Stimulated activated naive B cell treated with anti-CD40 and anti-IgM and Interleukin-4, amounts not matched to agents 10 μg/mL and 1 μg/mL and 100 μg/mL, for 72 hours (primary cell): ENCODE results near the gene LGALS3BP.
A peak's percentile ranks its signal among the peaks of the same experiment; 100 is the strongest.

Experiments used
- ATAC-seq, 2 donors: fragments of 150-1000 bp; cut with Tn5 transposase; replicated peaks; 2 replicates each; pipeline ENCODE4 v1.10.0; 2021; ENCODE audit warnings: moderate library complexity in 1 of 2
- DNase-seq: peaks from one replicate; pipeline ENCODE4 v3.0.0; 2021
- H3K27ac Mint-ChIP-seq: one replicate; pipeline ENCODE4 v1.8.0; 2022; ENCODE audit warnings: mild to moderate bottlenecking, mixed read lengths
- H3K27me3 Mint-ChIP-seq, 2 donors: one replicate each; pipeline ENCODE4 v1.8.0; 2022; ENCODE audit warnings: mixed read lengths in 2 of 2
- H3K36me3 Mint-ChIP-seq, 2 donors: one replicate each; pipeline ENCODE4 v1.8.0; 2022; ENCODE audit warnings: mixed read lengths in 2 of 2, mild to moderate bottlenecking in 1 of 2
- H3K4me1 Mint-ChIP-seq, 2 donors: one replicate each; pipeline ENCODE4 v1.8.0; 2022; ENCODE audit warnings: mixed read lengths in 2 of 2, mild to moderate bottlenecking in 1 of 2
- H3K4me3 Mint-ChIP-seq, 2 donors: one replicate each; pipeline ENCODE4 v1.8.0; 2022; ENCODE audit warnings: mild to moderate bottlenecking in 2 of 2, mixed read lengths in 2 of 2, moderate library complexity in 1 of 2
- H3K9me3 Mint-ChIP-seq, 2 donors: one replicate each; pipeline ENCODE4 v1.8.0; 2022; ENCODE audit warnings: mixed read lengths in 2 of 2, mild to moderate bottlenecking in 1 of 2

Gene LGALS3BP

GRCh38 chr17:78925234-78925633 is 54.5 kb downstream of the LGALS3BP start, which contains the start of gene TIMP2:
Gene TIMP2, minus strand, starts transcription at chr17:78925387. Its CDS starts 299 bp downstream, at chr17:78925088.
- peaks cover 5 to 6% of the 10 kb centered on the region in 2 donors for H3K27me3 Mint-ChIP-seq
- peak; percentile 33 for DNase-seq
- H3K36me3 Mint-ChIP-seq, result no peaks in the 10 kb centered on the region
- peaks cover 15 to 26% of the 10 kb centered on the region in 2 donors for H3K4me1 Mint-ChIP-seq
- H3K4me3 Mint-ChIP-seq, result peak within 1 kb of the TSS; percentile 80 to 81
- peak; percentile 70 to 75 for ATAC-seq
- peak within 1 kb of the TSS; percentile 56 for H3K27ac Mint-ChIP-seq
- H3K9me3 Mint-ChIP-seq, result no peaks in the 10 kb centered on the region

- no peak for DNase-seq
- ATAC-seq, result no peak
- H3K27me3 Mint-ChIP-seq, result peaks cover 5 to 6% of the 10 kb centered on the region in 2 donors
- H3K9me3 Mint-ChIP-seq, result no peaks in the 10 kb centered on the region
- peaks cover 17 to 26% of the 10 kb centered on the region in 2 donors for H3K4me1 Mint-ChIP-seq
- H3K4me3 Mint-ChIP-seq, result peak overlapping the region; percentile 80 to 81
- H3K36me3 Mint-ChIP-seq, result no peaks in the 10 kb centered on the region
- H3K27ac Mint-ChIP-seq, result peak overlapping the region; percentile 56
These were observed 55.1 kb downstream of the LGALS3BP start for GRCh38 chr17:78924481-78925151.

GRCh38 chr17:78923660-78924453 is 55.9 kb downstream of the LGALS3BP start:
- Mint-ChIP-seq H3K27ac (peak overlapping the region; percentile 77), H3K27me3 (peaks cover 5 to 6% of the 10 kb centered on the region in 2 donors)
- DNase-seq, result peak; percentile 68

GRCh38 chr17:78922816-78923498 is 56.8 kb downstream of the LGALS3BP start:
- H3K9me3 Mint-ChIP-seq, result no peaks in the 10 kb centered on the region
- ATAC-seq (no peak), DNase-seq (no peak)
- H3K27me3 Mint-ChIP-seq, result peaks cover 2% of the 10 kb centered on the region in 2 donors
- peaks cover 21 to 33% of the 10 kb centered on the region in 2 donors for H3K4me1 Mint-ChIP-seq
- peak overlapping the region; percentile 86 for H3K27ac Mint-ChIP-seq
- H3K36me3 Mint-ChIP-seq, result no peaks in the 10 kb centered on the region
- peak overlapping the region; percentile 80 to 81 for H3K4me3 Mint-ChIP-seq

More at GRCh38 chr17:78923660-78924453, 55.9 kb downstream of the LGALS3BP start:
- Mint-ChIP-seq H3K4me1 (peaks cover 17 to 26% of the 10 kb centered on the region in 2 donors), H3K4me3 (peak overlapping the region; percentile 80 to 81), H3K36me3 (no peaks in the 10 kb centered on the region), H3K9me3 (no peaks in the 10 kb centered on the region)
- peak; percentile 87 to 88 for ATAC-seq

GRCh38 chr17:78921437-78921971 is 58.2 kb downstream of the LGALS3BP start:
- H3K4me1 Mint-ChIP-seq, result peaks cover 27 to 43% of the 10 kb centered on the region in 2 donors
- H3K9me3 Mint-ChIP-seq, result no peaks in the 10 kb centered on the region
- DNase-seq, result no peak
- H3K36me3 Mint-ChIP-seq, result no peaks in the 10 kb centered on the region
- H3K27ac Mint-ChIP-seq, result no peak overlapping the region
- no peak overlapping the region for H3K4me3 Mint-ChIP-seq
- ATAC-seq, result no peak
- peaks cover 0 to 3% of the 10 kb centered on the region in 2 donors for H3K27me3 Mint-ChIP-seq
